Tibial artery (tissue), 4 donors: Measurements from ENCODE around the gene PMP22.

Experiments
- DNase-seq, 2 donors: peaks; one replicate each; pipeline ENCODE4 v3.0.0-alpha.2; 2019
- H3K27ac ChIP-seq, 2 donors: fragments of 200-600 bp; sonication (generic) in 1 of 2; 1 replicate in 1 of 2; 2 replicates in 1 of 2; pipeline ENCODE4 v1.5.1; 2018 to 2019; ENCODE audit warnings: mild to moderate bottlenecking in 1 of 2
- H3K27me3 ChIP-seq, 2 donors: fragments of 200-600 bp; sonication (generic) in 1 of 2; one replicate each; pipeline versions ENCODE4 v1.5.1 to v1.6.0; 2016 to 2019
- H3K36me3 ChIP-seq, 3 donors: fragments of 200-600 bp; sonication (generic) in 2 of 3; one replicate each; pipeline ENCODE4 v1.5.1; 2016 to 2019; ENCODE audit warnings: mild to moderate bottlenecking in 2 of 3
- H3K4me1 ChIP-seq, 4 donors: fragments of 200-600 bp; sonication (generic) in 2 of 4; 1 replicate in 3 of 4; 2 replicates in 1 of 4; pipeline ENCODE4 v1.5.1; 2016 to 2019
- H3K4me3 ChIP-seq, 2 donors: fragments of 200-600 bp; sonication (generic) in 1 of 2; 1 replicate in 1 of 2; 2 replicates in 1 of 2; pipeline ENCODE4 v1.5.1; 2018 to 2019; ENCODE audit warnings: mild to moderate bottlenecking in 2 of 2
- H3K9me3 ChIP-seq, 3 donors: fragments of 200-600 bp; sonication (generic) in 1 of 3; one replicate each; pipeline ENCODE4 v1.5.1; 2016 to 2019
- intact Hi-C: fragments of 100-400 bp; cut with DNase I; formaldehyde crosslinking; loops from one replicate; pipeline ENCODE4 v1.15.0; 2023; ENCODE audit warnings: low total_unique reads
- TF ChIP-seq, protein P1 (sequence below), 2 experiments: fragments of 200-600 bp in 1 of 2; fragments of 450-650 bp in 1 of 2; IDR thresholded peaks; one replicate each; pipeline ENCODE4 v1.5.1; 2017 to 2019; ENCODE audit warnings: antibody characterized with exemption in 2 of 2, mild to moderate bottlenecking in 1 of 2, moderate library complexity in 1 of 2

PMP22 gene

DNA sequence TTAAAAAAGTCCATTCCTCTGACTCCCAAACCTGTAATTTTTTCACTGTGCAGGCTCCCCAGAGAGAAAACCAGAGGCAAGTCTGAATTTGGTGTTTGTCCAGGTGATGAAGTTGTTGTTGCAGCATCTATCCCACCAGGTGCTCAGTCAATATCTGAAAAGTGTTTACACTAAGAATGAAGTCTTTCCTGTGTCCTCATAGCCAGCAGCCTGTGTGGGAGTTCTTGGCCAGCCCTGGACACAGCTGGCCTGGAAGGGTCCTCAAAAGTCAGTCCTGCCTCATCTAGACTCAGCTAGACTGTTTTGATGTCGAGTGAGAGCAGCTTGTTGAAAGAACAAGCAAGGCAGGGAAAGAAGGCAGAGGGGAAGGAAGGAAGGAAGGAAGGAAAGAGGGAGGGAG, 3.3 kb upstream of the PMP22 start:
- Histone ChIP-seq H3K27me3 (no peaks in the 10 kb centered on the region), H3K36me3 (no peaks in the 10 kb centered on the region), H3K9me3 (no peaks in the 10 kb centered on the region), H3K4me1 (peaks cover 0 to 10% (median 1%) of the 10 kb centered on the region in 4 donors), H3K27ac (no peak overlapping the region), H3K4me3 (no peak overlapping the region)
- TF ChIP-seq, protein P1, sequence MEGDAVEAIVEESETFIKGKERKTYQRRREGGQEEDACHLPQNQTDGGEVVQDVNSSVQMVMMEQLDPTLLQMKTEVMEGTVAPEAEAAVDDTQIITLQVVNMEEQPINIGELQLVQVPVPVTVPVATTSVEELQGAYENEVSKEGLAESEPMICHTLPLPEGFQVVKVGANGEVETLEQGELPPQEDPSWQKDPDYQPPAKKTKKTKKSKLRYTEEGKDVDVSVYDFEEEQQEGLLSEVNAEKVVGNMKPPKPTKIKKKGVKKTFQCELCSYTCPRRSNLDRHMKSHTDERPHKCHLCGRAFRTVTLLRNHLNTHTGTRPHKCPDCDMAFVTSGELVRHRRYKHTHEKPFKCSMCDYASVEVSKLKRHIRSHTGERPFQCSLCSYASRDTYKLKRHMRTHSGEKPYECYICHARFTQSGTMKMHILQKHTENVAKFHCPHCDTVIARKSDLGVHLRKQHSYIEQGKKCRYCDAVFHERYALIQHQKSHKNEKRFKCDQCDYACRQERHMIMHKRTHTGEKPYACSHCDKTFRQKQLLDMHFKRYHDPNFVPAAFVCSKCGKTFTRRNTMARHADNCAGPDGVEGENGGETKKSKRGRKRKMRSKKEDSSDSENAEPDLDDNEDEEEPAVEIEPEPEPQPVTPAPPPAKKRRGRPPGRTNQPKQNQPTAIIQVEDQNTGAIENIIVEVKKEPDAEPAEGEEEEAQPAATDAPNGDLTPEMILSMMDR (IDR thresholded peaks at IDR 0.05): no peak
- DNase-seq: no peak
- intact Hi-C loops: no loop called here

DNA sequence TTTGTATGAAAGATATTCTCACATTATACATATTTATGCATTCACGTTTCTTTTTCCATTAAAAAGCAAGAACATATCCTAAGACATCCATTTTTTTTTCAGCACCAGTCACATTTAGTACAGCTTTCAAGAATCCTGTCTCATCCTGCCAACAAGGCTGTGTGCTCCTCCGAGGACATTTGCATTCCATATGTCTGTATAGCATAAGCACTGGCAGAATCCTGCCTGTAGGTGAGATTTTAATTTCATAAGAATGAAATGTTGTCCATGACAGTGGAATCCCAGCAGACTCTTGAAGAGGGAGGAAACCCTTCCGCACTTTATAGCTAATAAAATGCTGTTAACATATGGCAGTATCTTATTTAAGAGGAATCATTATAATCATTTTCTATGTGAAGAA, 2.9 kb upstream of the PMP22 start:
- H3K27ac ChIP-seq: no peak overlapping the region
- H3K4me3 ChIP-seq: no peak overlapping the region
- no peaks in the 10 kb centered on the region for H3K9me3 ChIP-seq
- intact Hi-C loops: no loop called here
- no peak for DNase-seq
- no peaks in the 10 kb centered on the region for H3K36me3 ChIP-seq
- no peaks in the 10 kb centered on the region for H3K27me3 ChIP-seq
- TF ChIP-seq, protein P1 (IDR thresholded peaks at IDR 0.05): no peak
- peaks cover 0 to 10% (median 1%) of the 10 kb centered on the region in 4 donors for H3K4me1 ChIP-seq

DNA sequence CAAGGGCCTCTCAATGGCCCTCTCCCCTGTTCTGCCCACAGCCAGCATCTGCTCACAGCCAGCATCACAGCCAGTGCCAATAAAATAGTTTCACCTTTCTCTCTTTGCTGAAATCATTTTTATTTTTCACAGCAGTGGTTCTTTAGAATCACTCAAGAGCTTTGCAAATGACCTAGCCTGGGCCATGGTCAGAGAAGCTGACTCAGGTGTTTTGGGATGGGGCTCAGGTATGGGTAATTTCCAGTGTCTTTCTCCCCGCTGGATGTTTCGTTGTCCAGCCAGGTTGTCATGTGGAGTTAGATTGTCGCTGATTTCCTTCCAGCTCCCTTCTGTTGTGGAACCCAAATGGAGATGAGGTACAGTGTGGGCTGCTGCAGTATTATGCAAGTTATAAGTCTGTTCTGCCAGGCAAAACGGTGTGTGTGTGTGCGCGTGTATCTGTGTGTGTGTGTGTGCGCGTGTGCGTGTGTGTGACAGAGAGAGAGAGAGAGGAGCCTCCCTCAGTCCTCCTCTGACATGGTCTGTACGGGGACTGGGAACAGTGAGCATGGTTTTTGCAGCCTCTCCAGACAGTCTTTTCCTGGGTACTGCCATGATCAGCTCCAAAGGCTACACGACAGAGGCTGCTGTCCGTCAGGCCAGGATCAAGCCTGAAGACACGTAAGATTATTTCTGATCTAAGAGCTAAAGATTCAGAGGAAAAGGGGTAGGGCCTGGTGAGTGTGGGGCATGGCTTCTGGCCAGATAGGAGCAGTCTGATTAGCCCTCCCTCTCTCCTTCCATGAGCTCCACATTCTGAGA, 1.4 kb upstream of the PMP22 start:
- Histone ChIP-seq H3K27me3 (no peaks in the 10 kb centered on the region), H3K4me1 (peaks cover 0 to 6% (median 1%) of the 10 kb centered on the region in 4 donors), H3K27ac (no peak overlapping the region), H3K36me3 (no peaks in the 10 kb centered on the region), H3K9me3 (no peaks in the 10 kb centered on the region), H3K4me3 (no peak overlapping the region)
- TF ChIP-seq, protein P1 (IDR thresholded peaks at IDR 0.05): no peak
- no peak for DNase-seq
- intact Hi-C loops: no loop called here

GRCh38 chr17:15264542-15264941, 584 bp downstream of the PMP22 start:
- intact Hi-C loops: loop anchor here (5.0 kb wide), 1 partner anchor 733 kb away; the partner anchor contains the start of genes TTC19 and ZSWIM7
- Histone ChIP-seq H3K36me3 (peaks cover 0 to under 1% (median under 1%) of the 10 kb centered on the region in 3 donors), H3K9me3 (no peaks in the 10 kb centered on the region), H3K27ac (peak overlapping the region in 1 of 2 donors; percentile 99), H3K4me3 (peak overlapping the region; percentile 74 to 88), H3K27me3 (no peaks in the 10 kb centered on the region), H3K4me1 (peaks cover 0 to 16% (median 9%) of the 10 kb centered on the region in 4 donors)
- TF ChIP-seq, protein P1 (IDR thresholded peaks at IDR 0.05): no peak
- peak in 1 of 2 donors; percentile 54 for DNase-seq

- Histone ChIP-seq H3K27me3 (no peaks in the 10 kb centered on the region), H3K36me3 (peaks cover 6 to 9% (median 9%) of the 10 kb centered on the region in 3 donors), H3K27ac (peak overlapping the region; percentile 98 to 99), H3K9me3 (no peaks in the 10 kb centered on the region), H3K4me1 (peaks cover 0 to 24% (median 17%) of the 10 kb centered on the region in 4 donors), H3K4me3 (peak overlapping the region; percentile 74 to 88)
- intact Hi-C loops: loop anchor here (5.0 kb wide), 1 partner anchor 734 kb away; the partner anchor contains the start of genes TTC19 and ZSWIM7
- TF ChIP-seq, protein P1 (IDR thresholded peaks at IDR 0.05): no peak
- no peak for DNase-seq
Observed at GRCh38 chr17:15263680-15264079, 1.4 kb downstream of the PMP22 start.
